Gastrocnemius medialis (tissue), 4 donors: Measurements from ENCODE around the gene CEP112. TPM values are rescaled to one million over a fixed set of nuclear protein-coding genes. Genes with fewer than 3 reads are reported as not detected.

Experiments used
- ATAC-seq, 2 donors: fragments of 150-250 bp; one replicate each; pipeline ENCODE4 v1.9.1; 2016
- DNase-seq, 2 donors: peaks; one replicate each; pipeline ENCODE4 v3.0.0-alpha.2; 2019
- H3K27ac ChIP-seq, 4 donors: fragments of 200-600 bp; sonication (generic); 1 replicate in 1 of 4; 2 replicates in 3 of 4; pipeline ENCODE4 v1.5.1; 2016 to 2018; ENCODE audit warnings: mild to moderate bottlenecking in 2 of 4, moderate library complexity in 1 of 4
- H3K27me3 ChIP-seq, 3 donors: fragments of 200-600 bp; sonication (generic) in 2 of 3; 1 replicate in 1 of 3; 2 replicates in 2 of 3; pipeline versions ENCODE4 v1.5.1 to v1.6.0; 2016 to 2019; ENCODE audit warnings: mild to moderate bottlenecking in 1 of 3, moderate library complexity in 1 of 3
- H3K36me3 ChIP-seq, 2 donors: fragments of 200-600 bp; sonication (generic) in 1 of 2; one replicate each; pipeline ENCODE4 v1.5.1; 2017 to 2018
- H3K4me1 ChIP-seq, 2 donors: fragments of 200-600 bp; sonication (generic) in 1 of 2; one replicate each; pipeline ENCODE4 v1.5.1; 2016 to 2017; ENCODE audit warnings: mild to moderate bottlenecking in 2 of 2
- H3K4me3 ChIP-seq, 4 donors: fragments of 200-600 bp; sonication (generic) in 3 of 4; 1 replicate in 1 of 4; 2 replicates in 3 of 4; pipeline ENCODE4 v1.5.1; 2016 to 2019; ENCODE audit warnings: mild to moderate bottlenecking in 2 of 4
- H3K9me3 ChIP-seq, 3 donors: fragments of 200-600 bp; sonication (generic) in 2 of 3; 1 replicate in 1 of 3; 2 replicates in 2 of 3; pipeline ENCODE4 v1.5.1; 2016 to 2019
- POLR2A ChIP-seq, 2 donors: fragments of 450-650 bp; IDR thresholded peaks; one replicate each; pipeline ENCODE4 v1.6.1; 2017; ENCODE audit warnings: antibody characterized with exemption in 2 of 2, mild to moderate bottlenecking in 2 of 2, moderate library complexity in 2 of 2
- in situ Hi-C, 4 donors: fragments of 200-750 bp; cut with MboI; loops; one replicate each; pipeline versions ENCODE4 v1.15.0 to v1.8.0; 2017; ENCODE audit warnings: low sequenced_read_pairs in 4 of 4
- intact Hi-C: fragments of 100-400 bp; cut with DNase I; formaldehyde crosslinking; loops from one replicate; pipeline ENCODE4 v1.15.1; 2023; ENCODE audit warnings: low total_unique reads
- total RNA-seq, 4 donors: library from RNA; depleted of rRNA; stranded (reverse); fragments of >200 nt; gene quantifications; one replicate each; pipeline versions ENCODE4 v1.1.0 to v1.2.3, GENCODE V29; 2016
- TF ChIP-seq, protein P1 (sequence below), 5 experiments: fragments of 450-650 bp in 3 of 5; fragments of 200-600 bp in 2 of 5; sonication (generic) in 2 of 5; IDR thresholded peaks in 4 of 5; conservative IDR thresholded peaks in 1 of 5; 1 replicate in 4 of 5; 2 replicates in 1 of 5; pipeline ENCODE4 v1.5.1; 2016 to 2019; ENCODE audit warnings: antibody characterized with exemption in 5 of 5, mild to moderate bottlenecking in 3 of 5, moderate library complexity in 3 of 5

CEP112 gene
- total RNA-seq, 4 donors from 2014 or later = 6.1 to 8.7 (median 7.1) TPM

DNA sequence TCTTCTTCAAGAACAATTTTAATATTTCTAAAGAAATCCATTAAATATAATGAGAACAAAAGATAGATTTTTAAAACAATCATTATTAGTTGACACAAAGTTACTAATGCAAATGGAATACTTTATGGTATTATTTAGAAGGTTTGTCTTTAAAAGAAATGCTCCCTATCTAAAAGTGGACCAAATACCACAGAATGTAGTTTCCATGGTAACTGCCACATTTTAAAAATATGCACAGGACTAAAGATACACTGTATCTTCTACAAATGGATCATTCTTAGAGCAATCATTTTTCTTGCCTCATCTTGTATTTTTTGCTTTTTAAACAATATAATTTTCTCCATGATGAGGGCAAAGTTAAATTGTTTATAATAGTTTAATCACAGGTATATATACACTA is 296.0 kb downstream of the CEP112 start:
- ATAC-seq = no peak
- H3K27ac ChIP-seq = no peak overlapping the region
- no peak for DNase-seq
- in situ Hi-C loops = no loop called here
- H3K27me3 ChIP-seq = no peaks in the 10 kb centered on the region
- intact Hi-C loops = no loop called here
- H3K9me3 ChIP-seq = no peaks in the 10 kb centered on the region
- H3K36me3 ChIP-seq = no peaks in the 10 kb centered on the region
- TF ChIP-seq POLR2A (IDR thresholded peaks at IDR 0.05) = no peak
- TF ChIP-seq, protein P1, sequence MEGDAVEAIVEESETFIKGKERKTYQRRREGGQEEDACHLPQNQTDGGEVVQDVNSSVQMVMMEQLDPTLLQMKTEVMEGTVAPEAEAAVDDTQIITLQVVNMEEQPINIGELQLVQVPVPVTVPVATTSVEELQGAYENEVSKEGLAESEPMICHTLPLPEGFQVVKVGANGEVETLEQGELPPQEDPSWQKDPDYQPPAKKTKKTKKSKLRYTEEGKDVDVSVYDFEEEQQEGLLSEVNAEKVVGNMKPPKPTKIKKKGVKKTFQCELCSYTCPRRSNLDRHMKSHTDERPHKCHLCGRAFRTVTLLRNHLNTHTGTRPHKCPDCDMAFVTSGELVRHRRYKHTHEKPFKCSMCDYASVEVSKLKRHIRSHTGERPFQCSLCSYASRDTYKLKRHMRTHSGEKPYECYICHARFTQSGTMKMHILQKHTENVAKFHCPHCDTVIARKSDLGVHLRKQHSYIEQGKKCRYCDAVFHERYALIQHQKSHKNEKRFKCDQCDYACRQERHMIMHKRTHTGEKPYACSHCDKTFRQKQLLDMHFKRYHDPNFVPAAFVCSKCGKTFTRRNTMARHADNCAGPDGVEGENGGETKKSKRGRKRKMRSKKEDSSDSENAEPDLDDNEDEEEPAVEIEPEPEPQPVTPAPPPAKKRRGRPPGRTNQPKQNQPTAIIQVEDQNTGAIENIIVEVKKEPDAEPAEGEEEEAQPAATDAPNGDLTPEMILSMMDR (IDR thresholded peaks at IDR 0.05 in 4 of 5, conservative IDR thresholded peaks at IDR 0.05 in 1 of 5) = no peak
- no peaks in the 10 kb centered on the region for H3K4me1 ChIP-seq
- H3K4me3 ChIP-seq = no peak overlapping the region

- no peak overlapping the region for H3K4me3 ChIP-seq
- no peak overlapping the region for H3K27ac ChIP-seq
- no peaks in the 10 kb centered on the region for H3K9me3 ChIP-seq
- no peak for DNase-seq
- intact Hi-C loops (no loop called here), in situ Hi-C loops (no loop called here)
- no peaks in the 10 kb centered on the region for H3K27me3 ChIP-seq
- H3K4me1 ChIP-seq = no peaks in the 10 kb centered on the region
- no peak for ATAC-seq
- no peak for TF ChIP-seq POLR2A (IDR thresholded peaks at IDR 0.05)
- TF ChIP-seq, protein P1 (IDR thresholded peaks at IDR 0.05 in 4 of 5, conservative IDR thresholded peaks at IDR 0.05 in 1 of 5) = no peak
- no peaks in the 10 kb centered on the region for H3K36me3 ChIP-seq
Observed at GRCh38 chr17:65893692-65894279, 298.1 kb downstream of the CEP112 start.

- TF ChIP-seq, protein P1 (IDR thresholded peaks at IDR 0.05 in 4 of 5, conservative IDR thresholded peaks at IDR 0.05 in 1 of 5) = no peak
- no peak for TF ChIP-seq POLR2A (IDR thresholded peaks at IDR 0.05)
- in situ Hi-C loops = no loop called here
Observed at GRCh38 chr17:65892912-65893377, 299.0 kb downstream of the CEP112 start.

GRCh38 chr17:65891231-65891735 is 300.6 kb downstream of the CEP112 start:
- intact Hi-C loops = no loop called here

More at GRCh38 chr17:65892912-65893377, 299.0 kb downstream of the CEP112 start:
- ATAC-seq (no peak), DNase-seq (no peak)
- no peak overlapping the region for H3K27ac ChIP-seq
- no peaks in the 10 kb centered on the region for H3K9me3 ChIP-seq
- H3K36me3 ChIP-seq = no peaks in the 10 kb centered on the region
- no peaks in the 10 kb centered on the region for H3K27me3 ChIP-seq
- no peaks in the 10 kb centered on the region for H3K4me1 ChIP-seq
- intact Hi-C loops = no loop called here
- no peak overlapping the region for H3K4me3 ChIP-seq

More at GRCh38 chr17:65891231-65891735, 300.6 kb downstream of the CEP112 start:
- Histone ChIP-seq H3K36me3 (no peaks in the 10 kb centered on the region), H3K4me1 (no peaks in the 10 kb centered on the region), H3K9me3 (no peaks in the 10 kb centered on the region), H3K27me3 (no peaks in the 10 kb centered on the region), H3K4me3 (no peak overlapping the region), H3K27ac (no peak overlapping the region)
- no peak for DNase-seq
- in situ Hi-C loops = no loop called here
- no peak for ATAC-seq
- TF ChIP-seq, protein P1 (IDR thresholded peaks at IDR 0.05 in 4 of 5, conservative IDR thresholded peaks at IDR 0.05 in 1 of 5) = no peak
- TF ChIP-seq POLR2A (IDR thresholded peaks at IDR 0.05) = no peak
